ENCODE results near the gene FASN. TPM values are rescaled to one million over a fixed set of nuclear protein-coding genes. Genes with fewer than 3 reads are reported as not detected.

FASN gene
- total and polyA plus RNA-seq, 2 of the 13 experiments (the other 11 are each of a cell fraction or from before 2014, with no cell fraction given), result 51.7 to 101 TPM

DNA sequence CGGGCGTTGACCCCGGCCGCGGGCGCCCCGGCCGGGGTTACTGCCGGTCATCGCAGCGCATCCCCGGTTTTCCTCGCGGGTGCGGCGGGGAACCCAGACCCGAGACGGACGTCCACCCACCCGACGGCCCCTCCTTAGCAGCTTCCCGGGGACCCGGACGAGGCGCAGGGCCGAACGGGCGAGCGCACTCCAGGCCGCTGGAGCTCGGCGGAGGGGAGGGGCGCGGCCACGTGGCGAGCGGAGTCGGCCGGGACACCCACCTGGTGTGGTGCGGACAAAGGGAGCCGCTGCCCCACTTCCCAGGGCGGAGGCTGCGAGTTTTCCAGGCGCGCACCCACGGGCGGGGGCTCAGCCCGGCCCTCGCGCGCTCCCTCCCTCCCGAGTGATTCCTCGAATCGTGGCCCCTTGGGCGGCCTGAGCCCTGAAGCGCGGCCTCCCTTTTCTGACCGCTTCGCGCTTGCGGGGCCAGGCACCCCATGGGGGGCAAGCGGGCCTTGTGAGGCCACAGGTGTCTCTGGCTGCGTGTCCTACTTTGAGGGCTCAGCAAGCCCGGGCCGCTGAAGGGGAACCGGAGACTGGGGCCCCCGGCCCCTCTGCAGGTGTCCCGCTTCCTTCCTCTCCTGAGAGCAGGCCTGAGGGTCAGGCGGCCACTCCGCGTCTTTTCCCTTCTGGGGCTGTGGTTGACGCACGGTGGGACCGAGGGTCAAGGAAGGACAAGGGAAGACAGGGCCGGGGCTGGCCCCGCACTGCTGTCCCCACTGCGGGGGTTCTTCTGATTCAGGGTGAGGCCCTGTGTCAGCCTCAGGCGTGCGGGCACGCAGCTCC lies 1.1 kb upstream of the FASN start (continued):
- TF ChIP-seq, protein P1, sequence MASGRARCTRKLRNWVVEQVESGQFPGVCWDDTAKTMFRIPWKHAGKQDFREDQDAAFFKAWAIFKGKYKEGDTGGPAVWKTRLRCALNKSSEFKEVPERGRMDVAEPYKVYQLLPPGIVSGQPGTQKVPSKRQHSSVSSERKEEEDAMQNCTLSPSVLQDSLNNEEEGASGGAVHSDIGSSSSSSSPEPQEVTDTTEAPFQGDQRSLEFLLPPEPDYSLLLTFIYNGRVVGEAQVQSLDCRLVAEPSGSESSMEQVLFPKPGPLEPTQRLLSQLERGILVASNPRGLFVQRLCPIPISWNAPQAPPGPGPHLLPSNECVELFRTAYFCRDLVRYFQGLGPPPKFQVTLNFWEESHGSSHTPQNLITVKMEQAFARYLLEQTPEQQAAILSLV (CRISPR knock-in tag; IDR thresholded peaks at IDR 0.05; ENCODE audit: borderline replicate concordance), result peak; percentile 49
- TF ChIP-seq FOXK1 (CRISPR knock-in tag; IDR thresholded peaks at IDR 0.05; ENCODE audit: borderline replicate concordance, low read depth) (no peak), GTF3A (CRISPR knock-in tag; conservative IDR thresholded peaks at IDR 0.05) (no peak), ZNF790 (CRISPR knock-in tag; IDR thresholded peaks at IDR 0.05; ENCODE audit: borderline replicate concordance) (no peak; the same call in 1 of the 2 replicates), PHB2 (IDR thresholded peaks at IDR 0.05; ENCODE audit: partially characterized antibody) (no peak), BRD4 (CRISPR knock-in tag; IDR thresholded peaks at IDR 0.05) (0 out of 2 replicates have a peak, but pooled peaks have one; percentile 42), FOXA1 (IDR thresholded peaks at IDR 0.05) (no peak), FOXA1 (CRISPR knock-in tag; IDR thresholded peaks at IDR 0.05) (no peak), ZNF251 (CRISPR knock-in tag; IDR thresholded peaks at IDR 0.05) (no peak), GABPB1 (CRISPR knock-in tag; IDR thresholded peaks at IDR 0.05) (peak; percentile 43), KAT7 (CRISPR knock-in tag; IDR thresholded peaks at IDR 0.05; ENCODE audit: borderline replicate concordance) (peak; percentile 84; the same call in 1 of the 2 replicates), SRSF1 (optimal IDR thresholded peaks at IDR 0.05; ENCODE audit: low read depth, low read length) (peak; percentile 96), THYN1 (CRISPR knock-in tag; IDR thresholded peaks at IDR 0.05; ENCODE audit: borderline replicate concordance, low read depth) (no peak), ZKSCAN1 (IDR thresholded peaks at IDR 0.05; ENCODE audit: low read length) (no peak), ZNF879 (CRISPR knock-in tag; IDR thresholded peaks at IDR 0.05) (no peak)
- TF ChIP-seq, protein P2, sequence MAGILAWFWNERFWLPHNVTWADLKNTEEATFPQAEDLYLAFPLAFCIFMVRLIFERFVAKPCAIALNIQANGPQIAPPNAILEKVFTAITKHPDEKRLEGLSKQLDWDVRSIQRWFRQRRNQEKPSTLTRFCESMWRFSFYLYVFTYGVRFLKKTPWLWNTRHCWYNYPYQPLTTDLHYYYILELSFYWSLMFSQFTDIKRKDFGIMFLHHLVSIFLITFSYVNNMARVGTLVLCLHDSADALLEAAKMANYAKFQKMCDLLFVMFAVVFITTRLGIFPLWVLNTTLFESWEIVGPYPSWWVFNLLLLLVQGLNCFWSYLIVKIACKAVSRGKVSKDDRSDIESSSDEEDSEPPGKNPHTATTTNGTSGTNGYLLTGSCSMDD (CRISPR knock-in tag; IDR thresholded peaks at IDR 0.05), result no peak
- TF ChIP-seq, protein P3, sequence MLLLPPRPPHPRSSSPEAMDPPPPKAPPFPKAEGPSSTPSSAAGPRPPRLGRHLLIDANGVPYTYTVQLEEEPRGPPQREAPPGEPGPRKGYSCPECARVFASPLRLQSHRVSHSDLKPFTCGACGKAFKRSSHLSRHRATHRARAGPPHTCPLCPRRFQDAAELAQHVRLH (CRISPR knock-in tag; IDR thresholded peaks at IDR 0.05; ENCODE audit: borderline replicate concordance, low read depth), result peak; percentile 13; the same call in 1 of the 2 replicates
- TF ChIP-seq, protein P4, sequence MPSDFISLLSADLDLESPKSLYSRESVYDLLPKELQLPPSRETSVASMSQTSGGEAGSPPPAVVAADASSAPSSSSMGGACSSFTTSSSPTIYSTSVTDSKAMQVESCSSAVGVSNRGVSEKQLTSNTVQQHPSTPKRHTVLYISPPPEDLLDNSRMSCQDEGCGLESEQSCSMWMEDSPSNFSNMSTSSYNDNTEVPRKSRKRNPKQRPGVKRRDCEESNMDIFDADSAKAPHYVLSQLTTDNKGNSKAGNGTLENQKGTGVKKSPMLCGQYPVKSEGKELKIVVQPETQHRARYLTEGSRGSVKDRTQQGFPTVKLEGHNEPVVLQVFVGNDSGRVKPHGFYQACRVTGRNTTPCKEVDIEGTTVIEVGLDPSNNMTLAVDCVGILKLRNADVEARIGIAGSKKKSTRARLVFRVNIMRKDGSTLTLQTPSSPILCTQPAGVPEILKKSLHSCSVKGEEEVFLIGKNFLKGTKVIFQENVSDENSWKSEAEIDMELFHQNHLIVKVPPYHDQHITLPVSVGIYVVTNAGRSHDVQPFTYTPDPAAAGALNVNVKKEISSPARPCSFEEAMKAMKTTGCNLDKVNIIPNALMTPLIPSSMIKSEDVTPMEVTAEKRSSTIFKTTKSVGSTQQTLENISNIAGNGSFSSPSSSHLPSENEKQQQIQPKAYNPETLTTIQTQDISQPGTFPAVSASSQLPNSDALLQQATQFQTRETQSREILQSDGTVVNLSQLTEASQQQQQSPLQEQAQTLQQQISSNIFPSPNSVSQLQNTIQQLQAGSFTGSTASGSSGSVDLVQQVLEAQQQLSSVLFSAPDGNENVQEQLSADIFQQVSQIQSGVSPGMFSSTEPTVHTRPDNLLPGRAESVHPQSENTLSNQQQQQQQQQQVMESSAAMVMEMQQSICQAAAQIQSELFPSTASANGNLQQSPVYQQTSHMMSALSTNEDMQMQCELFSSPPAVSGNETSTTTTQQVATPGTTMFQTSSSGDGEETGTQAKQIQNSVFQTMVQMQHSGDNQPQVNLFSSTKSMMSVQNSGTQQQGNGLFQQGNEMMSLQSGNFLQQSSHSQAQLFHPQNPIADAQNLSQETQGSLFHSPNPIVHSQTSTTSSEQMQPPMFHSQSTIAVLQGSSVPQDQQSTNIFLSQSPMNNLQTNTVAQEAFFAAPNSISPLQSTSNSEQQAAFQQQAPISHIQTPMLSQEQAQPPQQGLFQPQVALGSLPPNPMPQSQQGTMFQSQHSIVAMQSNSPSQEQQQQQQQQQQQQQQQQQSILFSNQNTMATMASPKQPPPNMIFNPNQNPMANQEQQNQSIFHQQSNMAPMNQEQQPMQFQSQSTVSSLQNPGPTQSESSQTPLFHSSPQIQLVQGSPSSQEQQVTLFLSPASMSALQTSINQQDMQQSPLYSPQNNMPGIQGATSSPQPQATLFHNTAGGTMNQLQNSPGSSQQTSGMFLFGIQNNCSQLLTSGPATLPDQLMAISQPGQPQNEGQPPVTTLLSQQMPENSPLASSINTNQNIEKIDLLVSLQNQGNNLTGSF (CRISPR knock-in tag; IDR thresholded peaks at IDR 0.05), result no peak
- TF ChIP-seq, protein P5, sequence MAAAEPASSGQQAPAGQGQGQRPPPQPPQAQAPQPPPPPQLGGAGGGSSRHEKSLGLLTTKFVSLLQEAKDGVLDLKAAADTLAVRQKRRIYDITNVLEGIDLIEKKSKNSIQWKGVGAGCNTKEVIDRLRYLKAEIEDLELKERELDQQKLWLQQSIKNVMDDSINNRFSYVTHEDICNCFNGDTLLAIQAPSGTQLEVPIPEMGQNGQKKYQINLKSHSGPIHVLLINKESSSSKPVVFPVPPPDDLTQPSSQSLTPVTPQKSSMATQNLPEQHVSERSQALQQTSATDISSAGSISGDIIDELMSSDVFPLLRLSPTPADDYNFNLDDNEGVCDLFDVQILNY (CRISPR knock-in tag; conservative IDR thresholded peaks at IDR 0.05), result no peak
- TF ChIP-seq, protein P6, sequence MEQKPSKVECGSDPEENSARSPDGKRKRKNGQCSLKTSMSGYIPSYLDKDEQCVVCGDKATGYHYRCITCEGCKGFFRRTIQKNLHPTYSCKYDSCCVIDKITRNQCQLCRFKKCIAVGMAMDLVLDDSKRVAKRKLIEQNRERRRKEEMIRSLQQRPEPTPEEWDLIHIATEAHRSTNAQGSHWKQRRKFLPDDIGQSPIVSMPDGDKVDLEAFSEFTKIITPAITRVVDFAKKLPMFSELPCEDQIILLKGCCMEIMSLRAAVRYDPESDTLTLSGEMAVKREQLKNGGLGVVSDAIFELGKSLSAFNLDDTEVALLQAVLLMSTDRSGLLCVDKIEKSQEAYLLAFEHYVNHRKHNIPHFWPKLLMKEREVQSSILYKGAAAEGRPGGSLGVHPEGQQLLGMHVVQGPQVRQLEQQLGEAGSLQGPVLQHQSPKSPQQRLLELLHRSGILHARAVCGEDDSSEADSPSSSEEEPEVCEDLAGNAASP (CRISPR knock-in tag; IDR thresholded peaks at IDR 0.05; ENCODE audit: borderline replicate concordance), result no peak

Measured in HepG2 (cell line).